Breast epithelium (tissue), 4 donors: ENCODE data around the gene CCNL1. TPM values are rescaled to one million over a fixed set of nuclear protein-coding genes. Genes with fewer than 3 reads are reported as not detected.
A peak's percentile ranks its signal among the peaks of the same experiment; 100 is the strongest.
"Not testable (repeated sequence)": the region's sequence is repeated elsewhere in the genome, so short reads cannot be mapped to it uniquely, and the experiment has no call there.

Experiments used
- DNase-seq, 2 donors: peaks; one replicate each; pipeline ENCODE4 v3.0.0-alpha.2; 2019; ENCODE audit warnings: low spot score in 2 of 2
- H3K27ac ChIP-seq, 2 donors: fragments of 200-600 bp; sonication (generic) in 1 of 2; one replicate each; pipeline ENCODE4 v1.5.1; 2016 to 2019; ENCODE audit warnings: mild to moderate bottlenecking in 1 of 2
- H3K27me3 ChIP-seq, 2 donors: fragments of 200-600 bp; sonication (generic) in 1 of 2; one replicate each; pipeline versions ENCODE4 v1.5.1 to v1.6.0; 2017 to 2019; ENCODE audit warnings: control low read depth in 1 of 2, mild to moderate bottlenecking in 1 of 2
- H3K36me3 ChIP-seq: fragments of 200-600 bp; one replicate; pipeline ENCODE4 v1.5.1; 2019
- H3K4me1 ChIP-seq, 2 donors: fragments of 200-600 bp; sonication (generic); one replicate each; pipeline ENCODE4 v1.5.1; 2016 to 2019; ENCODE audit warnings: control low read depth in 1 of 2
- H3K4me3 ChIP-seq, 3 donors: fragments of 200-600 bp; sonication (generic); 1 replicate in 2 of 3; 2 replicates in 1 of 3; pipeline ENCODE4 v1.5.1; 2016 to 2019; ENCODE audit warnings: mild to moderate bottlenecking in 3 of 3, moderate library complexity in 2 of 3
- H3K9me3 ChIP-seq, 2 donors: fragments of 200-600 bp; sonication (generic) in 1 of 2; one replicate each; pipeline ENCODE4 v1.5.1; 2016 to 2019; ENCODE audit warnings: control low read depth in 1 of 2
- POLR2A ChIP-seq: fragments of 450-650 bp; IDR thresholded peaks from one replicate; pipeline ENCODE4 v1.6.1; 2016; ENCODE audit warnings: antibody characterized with exemption, mild to moderate bottlenecking, moderate library complexity
- POLR2AphosphoS5 ChIP-seq, 3 donors: sonication (generic); formaldehyde crosslinking; IDR thresholded peaks; one replicate each; pipeline ENCODE4 v1.6.1; 2017; ENCODE audit warnings: antibody characterized with exemption in 3 of 3
- intact Hi-C: fragments of 100-400 bp; cut with DNase I; formaldehyde crosslinking; loops from one replicate; pipeline ENCODE4 v1.15.1; 2023; ENCODE audit warnings: low total_unique reads
- total RNA-seq, 3 donors: library from RNA; depleted of rRNA; stranded (reverse); fragments of >200 nt; gene quantifications; one replicate each; pipeline ENCODE4 v1.1.0, GENCODE V29; 2016
- TF ChIP-seq, protein P1 (sequence below), 3 donors: fragments of 450-650 bp; IDR thresholded peaks; one replicate each; pipeline ENCODE4 v1.5.1; 2016 to 2017; ENCODE audit warnings: antibody characterized with exemption in 3 of 3, mild to moderate bottlenecking in 3 of 3, moderate library complexity in 3 of 3

The CCNL1 gene
- total RNA-seq, 3 donors from 2014 or later = 270 to 573 (median 300) TPM

DNA sequence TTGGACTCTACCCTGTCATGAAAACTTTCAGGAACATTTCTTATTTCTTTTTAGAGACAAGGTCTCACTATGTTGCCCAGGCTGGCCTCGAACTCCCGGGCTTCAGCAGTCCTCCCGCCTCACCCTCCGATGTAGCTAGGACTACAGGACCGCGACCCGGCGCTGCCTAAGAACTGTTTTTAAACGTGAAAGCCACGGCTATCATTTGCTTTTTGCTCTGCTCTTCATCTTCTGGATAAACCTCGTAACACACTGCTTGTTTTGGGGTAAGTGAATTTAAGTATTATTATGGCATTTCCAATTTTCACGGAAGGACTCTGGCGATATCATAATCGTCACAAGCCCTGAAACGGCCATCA lies 14.3 kb upstream of the CCNL1 start:
- DNase-seq = no peak
- intact Hi-C loops = loop anchor here (2.0 kb wide), 1 partner anchor 13 kb away; the partner anchor contains the start of gene CCNL1

GRCh38 chr3:157173343-157173742 lies 13.4 kb upstream of the CCNL1 start:
- H3K4me1 ChIP-seq, intact Hi-C loops, DNase-seq, H3K4me3 ChIP-seq, H3K27me3 ChIP-seq, H3K9me3 ChIP-seq, H3K36me3 ChIP-seq: not testable (repeated sequence)
- peak overlapping the region in 1 of 2 donors; percentile 98 for H3K27ac ChIP-seq

More for the DNA sequence above, 14.3 kb upstream of the CCNL1 start:
- Histone ChIP-seq H3K4me3 (peak overlapping the region; percentile 54 to 77 (median 64)), H3K27ac (peak overlapping the region; percentile 98 to 100), H3K9me3 (no peaks in the 10 kb centered on the region), H3K4me1 (peaks cover 0 to 10% of the 10 kb centered on the region in 2 donors), H3K27me3 (no peaks in the 10 kb centered on the region), H3K36me3 (no peaks in the 10 kb centered on the region)
- TF ChIP-seq, protein P1, sequence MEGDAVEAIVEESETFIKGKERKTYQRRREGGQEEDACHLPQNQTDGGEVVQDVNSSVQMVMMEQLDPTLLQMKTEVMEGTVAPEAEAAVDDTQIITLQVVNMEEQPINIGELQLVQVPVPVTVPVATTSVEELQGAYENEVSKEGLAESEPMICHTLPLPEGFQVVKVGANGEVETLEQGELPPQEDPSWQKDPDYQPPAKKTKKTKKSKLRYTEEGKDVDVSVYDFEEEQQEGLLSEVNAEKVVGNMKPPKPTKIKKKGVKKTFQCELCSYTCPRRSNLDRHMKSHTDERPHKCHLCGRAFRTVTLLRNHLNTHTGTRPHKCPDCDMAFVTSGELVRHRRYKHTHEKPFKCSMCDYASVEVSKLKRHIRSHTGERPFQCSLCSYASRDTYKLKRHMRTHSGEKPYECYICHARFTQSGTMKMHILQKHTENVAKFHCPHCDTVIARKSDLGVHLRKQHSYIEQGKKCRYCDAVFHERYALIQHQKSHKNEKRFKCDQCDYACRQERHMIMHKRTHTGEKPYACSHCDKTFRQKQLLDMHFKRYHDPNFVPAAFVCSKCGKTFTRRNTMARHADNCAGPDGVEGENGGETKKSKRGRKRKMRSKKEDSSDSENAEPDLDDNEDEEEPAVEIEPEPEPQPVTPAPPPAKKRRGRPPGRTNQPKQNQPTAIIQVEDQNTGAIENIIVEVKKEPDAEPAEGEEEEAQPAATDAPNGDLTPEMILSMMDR (IDR thresholded peaks at IDR 0.05) = no peak
- no peak for TF ChIP-seq POLR2A
- no peak for TF ChIP-seq POLR2AphosphoS5 (IDR thresholded peaks at IDR 0.05)

GRCh38 chr3:157172746-157173145 lies 12.8 kb upstream of the CCNL1 start:
- TF ChIP-seq POLR2A (no peak), POLR2AphosphoS5 (IDR thresholded peaks at IDR 0.05) (no peak)
- TF ChIP-seq, protein P1 (IDR thresholded peaks at IDR 0.05) = no peak
- H3K4me1 ChIP-seq = peaks cover 0 to 10% of the 10 kb centered on the region in 2 donors
- no peaks in the 10 kb centered on the region for H3K36me3 ChIP-seq
- no peak overlapping the region for H3K4me3 ChIP-seq
- no peaks in the 10 kb centered on the region for H3K9me3 ChIP-seq
- intact Hi-C loops = no loop called here
- peak overlapping the region; percentile 9 to 27 for H3K27ac ChIP-seq
- H3K27me3 ChIP-seq = no peaks in the 10 kb centered on the region
- DNase-seq = no peak

- H3K27me3 ChIP-seq = no peaks in the 10 kb centered on the region
- no peak overlapping the region for H3K4me3 ChIP-seq
- no peak overlapping the region for H3K27ac ChIP-seq
- intact Hi-C loops = no loop called here
- no peak for DNase-seq
- no peaks in the 10 kb centered on the region for H3K9me3 ChIP-seq
- no peaks in the 10 kb centered on the region for H3K36me3 ChIP-seq
- peaks cover 0 to 1% of the 10 kb centered on the region in 2 donors for H3K4me1 ChIP-seq
- TF ChIP-seq POLR2AphosphoS5 (IDR thresholded peaks at IDR 0.05) (no peak), POLR2A (no peak)
- TF ChIP-seq, protein P1 (IDR thresholded peaks at IDR 0.05) = no peak
Observed at GRCh38 chr3:157170861-157171260, 10.9 kb upstream of the CCNL1 start.

- no peaks in the 10 kb centered on the region for H3K4me1 ChIP-seq
- intact Hi-C loops = no loop called here
- TF ChIP-seq POLR2A (no peak), POLR2AphosphoS5 (IDR thresholded peaks at IDR 0.05) (no peak)
- TF ChIP-seq, protein P1 (IDR thresholded peaks at IDR 0.05) = no peak
- no peaks in the 10 kb centered on the region for H3K27me3 ChIP-seq
- H3K36me3 ChIP-seq = no peaks in the 10 kb centered on the region
- H3K27ac ChIP-seq = peak overlapping the region in 1 of 2 donors; percentile 13
- H3K9me3 ChIP-seq = no peaks in the 10 kb centered on the region
- DNase-seq = no peak
- H3K4me3 ChIP-seq = no peak overlapping the region
Observed at GRCh38 chr3:157167371-157168042, 7.6 kb upstream of the CCNL1 start.
